GM19328 (cell line): ENCODE data around the gene GPR68.
"Not testable (repeated sequence)": the region's sequence is repeated elsewhere in the genome, so short reads cannot be mapped to it uniquely, and the experiment has no call there.

Experiments
- ATAC-seq: cut with Tn5 transposase; IDR thresholded peaks from one replicate; pipeline ENCODE4 v1.9.1; 2021; ENCODE audit warnings: mild to moderate bottlenecking, moderate library complexity; ENCODE audit not compliant: unreplicated experiment

GPR68 gene

DNA sequence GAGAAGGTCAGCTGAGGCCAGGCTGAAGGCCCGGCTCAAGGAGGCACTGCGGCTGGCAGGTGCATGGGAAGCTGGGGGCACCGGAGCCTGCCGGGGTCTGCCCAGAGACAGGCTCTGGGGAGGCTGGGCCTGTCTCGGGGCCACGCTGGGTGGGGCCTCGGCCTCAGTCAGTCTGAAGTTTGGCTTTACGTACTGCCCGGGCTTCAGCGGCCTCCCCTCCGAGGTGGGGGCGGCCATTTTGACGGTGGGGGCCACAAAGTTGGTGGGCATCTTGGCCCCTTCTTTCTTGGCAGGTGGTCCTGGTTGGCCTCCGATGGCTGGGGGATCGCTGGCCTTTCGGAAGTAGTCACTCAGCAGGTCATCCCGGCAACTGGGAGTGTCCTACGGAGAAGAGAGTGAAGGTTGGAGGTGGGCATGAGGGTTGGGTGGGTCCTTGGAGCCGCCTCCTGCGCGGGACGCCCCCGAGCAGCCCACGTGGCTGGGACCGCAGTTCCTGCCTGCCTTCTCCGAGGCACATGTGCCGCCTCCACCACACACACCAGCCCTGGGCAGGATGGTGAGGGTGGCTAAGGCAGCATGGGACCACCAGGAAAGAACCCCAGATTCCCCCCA, 28.9 kb upstream of the GPR68 start:
- no peak for ATAC-seq

- ATAC-seq, result no peak
Measured at GRCh38 chr14:91272341-91273272, 28.1 kb upstream of the GPR68 start.

- no peak for ATAC-seq
Measured at GRCh38 chr14:91271639-91272038, 27.1 kb upstream of the GPR68 start.

DNA sequence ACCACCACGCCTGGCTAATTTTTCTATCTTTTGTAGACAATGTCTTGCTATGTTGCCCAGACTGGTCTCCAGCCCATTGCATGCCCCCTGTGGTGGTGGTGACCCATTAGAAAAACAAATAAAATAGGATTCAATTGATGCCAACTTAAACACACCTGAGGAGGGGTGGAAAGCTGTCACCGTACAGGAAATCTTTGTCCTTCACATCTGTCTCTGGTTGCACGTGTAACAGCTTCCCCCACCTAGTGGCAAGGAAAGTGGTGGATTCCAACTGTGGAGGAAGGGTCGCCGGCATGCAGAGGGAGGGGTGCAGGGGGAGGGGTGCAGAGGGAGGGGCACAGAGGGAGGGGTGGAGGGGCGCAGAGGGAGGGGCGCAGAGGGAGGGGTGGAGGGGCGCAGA, 26.1 kb upstream of the GPR68 start:
- no peak for ATAC-seq

DNA sequence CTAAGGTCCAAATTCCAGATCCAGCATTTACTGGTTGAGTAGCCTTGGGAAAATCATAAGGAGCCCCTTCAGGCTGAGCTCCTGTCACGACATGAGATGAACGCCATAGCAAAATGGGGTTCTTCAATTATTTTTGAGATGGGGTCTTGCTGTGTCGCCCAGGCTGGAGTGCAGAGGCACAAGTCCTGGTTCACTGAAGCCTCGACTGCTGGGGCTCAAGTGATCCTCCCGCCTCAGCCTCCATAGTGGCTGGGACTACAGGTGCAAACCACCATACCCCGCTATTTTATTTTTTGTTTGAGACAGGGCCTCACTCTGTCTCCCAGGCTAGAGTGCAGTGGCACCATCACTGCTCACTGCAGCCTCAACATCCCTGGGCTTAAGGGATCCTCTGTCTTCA, 25.7 kb upstream of the GPR68 start:
- no peak for ATAC-seq

DNA sequence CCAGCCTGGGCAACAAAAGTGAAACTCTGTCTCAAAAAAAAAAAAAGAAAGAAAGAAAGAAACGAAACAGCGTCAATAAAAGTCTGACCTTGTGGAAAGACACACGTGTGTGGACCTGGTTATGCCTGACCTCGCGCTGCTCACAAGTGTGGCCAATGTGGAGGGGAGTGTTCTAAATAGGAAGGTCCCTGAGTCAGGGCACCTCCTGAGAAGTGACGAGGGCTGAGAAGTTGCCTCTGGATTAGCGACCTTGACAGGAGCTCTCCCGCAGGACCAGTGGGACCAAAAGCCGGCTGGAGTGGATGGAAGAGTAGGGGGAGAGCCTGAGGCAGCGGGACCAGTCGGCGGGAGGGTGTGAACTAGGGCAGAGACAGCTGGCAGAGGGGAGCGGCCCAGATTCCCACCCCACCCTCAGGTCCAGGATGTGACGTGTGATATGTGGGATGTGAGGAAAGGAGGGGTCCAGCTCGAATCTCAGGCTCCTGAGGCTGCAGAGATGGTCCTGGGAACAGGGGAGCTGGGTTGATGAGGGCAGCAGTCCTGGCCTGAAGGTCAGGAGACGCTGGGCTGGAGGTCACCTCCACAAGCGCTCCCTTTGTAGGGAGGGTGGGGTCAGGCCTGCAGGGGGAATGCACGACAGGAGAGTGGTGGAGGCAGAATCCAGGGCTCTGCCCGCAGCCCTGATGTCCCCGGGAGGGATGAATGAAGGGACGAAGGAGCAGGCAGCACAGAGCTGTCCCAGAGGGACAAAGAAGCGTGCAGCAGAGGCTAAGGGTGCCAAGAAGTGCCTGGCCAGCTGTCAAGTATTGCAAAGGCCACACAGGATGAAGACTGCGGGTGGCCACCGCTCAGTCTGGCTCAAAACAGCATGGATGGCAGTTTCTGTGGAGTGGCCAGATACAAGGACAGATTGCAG, 24.8 kb upstream of the GPR68 start:
- no peak for ATAC-seq

DNA sequence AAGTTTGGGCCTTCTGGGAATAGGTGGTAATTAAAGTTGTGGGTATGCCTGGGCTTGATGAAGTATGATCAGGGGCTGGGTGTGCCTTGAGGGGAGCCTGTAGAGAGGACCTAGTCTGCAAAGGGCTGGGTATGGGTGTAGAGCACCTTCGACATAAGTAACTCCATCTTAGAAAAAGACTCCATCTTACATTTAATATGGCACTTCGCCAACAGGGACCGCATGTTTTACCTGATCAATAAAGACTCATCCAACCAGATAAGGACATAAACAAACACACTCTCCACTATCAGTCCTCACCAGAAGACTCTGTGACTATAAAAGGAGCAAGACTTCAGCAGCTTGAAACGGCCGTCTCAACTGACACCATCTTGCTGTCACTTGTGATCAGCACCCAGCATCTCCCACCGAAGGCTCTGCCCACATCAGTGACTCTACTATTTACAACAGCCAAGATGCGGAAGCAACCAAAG, 23.5 kb upstream of the GPR68 start:
- ATAC-seq, result no peak

GRCh38 chr14:91266276-91266675, 21.8 kb upstream of the GPR68 start:
- not testable (repeated sequence) for ATAC-seq

DNA sequence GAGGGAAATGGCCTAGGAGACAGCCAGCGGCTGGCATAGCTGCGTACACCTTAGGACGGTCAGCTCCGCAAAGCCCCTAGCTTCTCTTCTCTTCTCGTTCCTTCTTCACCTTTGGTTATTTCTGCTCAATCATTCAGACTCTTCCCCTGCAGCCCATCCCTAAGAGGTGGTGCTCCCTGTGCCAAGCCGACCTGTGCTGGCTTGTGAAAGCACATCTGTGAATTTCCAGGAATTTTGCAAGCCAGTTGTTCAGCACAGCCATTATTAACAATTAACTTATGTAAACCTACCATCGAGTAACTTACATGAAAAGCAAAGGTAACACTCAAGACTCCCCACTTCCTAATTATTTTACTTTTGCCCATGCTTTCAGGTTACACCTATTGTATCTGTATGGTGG, 20.9 kb upstream of the GPR68 start:
- no peak for ATAC-seq

- ATAC-seq, result no peak
Measured at GRCh38 chr14:91264151-91265150, 19.9 kb upstream of the GPR68 start.

- no peak for ATAC-seq
Measured at GRCh38 chr14:91263329-91263728, 18.8 kb upstream of the GPR68 start.

DNA sequence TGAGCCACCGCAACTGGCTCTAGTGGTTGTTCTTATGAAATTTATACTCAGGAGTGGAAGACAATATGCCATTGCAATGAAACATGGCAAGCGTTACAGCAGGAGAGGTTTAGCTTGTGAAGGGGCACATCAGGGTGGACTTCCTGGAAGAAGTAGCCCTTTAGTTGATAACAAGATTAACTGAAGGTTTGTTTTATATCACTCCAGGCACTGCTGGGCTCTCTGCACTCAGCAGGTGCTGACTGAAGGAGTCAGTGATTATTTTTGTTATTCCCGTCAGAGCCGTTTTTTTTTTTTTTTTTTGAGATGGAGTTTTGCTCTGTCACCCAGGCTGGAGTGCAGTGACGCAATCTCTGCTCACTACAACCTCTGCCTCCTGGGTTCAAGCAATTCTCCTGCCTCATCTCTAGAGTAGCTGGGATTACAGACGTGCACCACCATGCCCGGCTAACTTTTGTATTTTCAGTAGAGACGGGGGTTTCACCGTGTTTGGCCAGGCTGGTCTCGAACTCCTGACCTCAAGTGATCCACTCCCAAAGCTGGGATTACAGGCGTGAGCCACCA, 17.6 kb upstream of the GPR68 start:
- ATAC-seq, result no peak

DNA sequence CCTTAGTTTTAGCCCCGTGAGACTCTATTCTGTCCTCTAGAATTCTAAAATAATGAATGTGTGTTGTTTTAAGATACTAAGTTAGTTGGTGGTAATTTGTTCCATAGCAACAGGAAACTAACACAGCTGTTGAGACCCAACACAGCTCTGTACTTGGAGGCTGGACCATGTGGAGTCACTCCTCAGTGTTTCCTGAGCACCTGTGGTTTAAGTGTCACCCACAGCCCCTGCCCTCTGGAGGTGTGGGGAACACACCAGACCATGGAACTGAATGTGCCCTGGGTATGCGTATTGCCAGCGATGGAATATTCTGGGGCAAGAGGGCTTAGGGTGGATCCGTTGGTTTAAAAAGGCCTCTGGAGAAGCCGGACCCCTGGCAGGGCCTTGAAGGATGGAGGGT, 16.6 kb upstream of the GPR68 start:
- ATAC-seq, result no peak

DNA sequence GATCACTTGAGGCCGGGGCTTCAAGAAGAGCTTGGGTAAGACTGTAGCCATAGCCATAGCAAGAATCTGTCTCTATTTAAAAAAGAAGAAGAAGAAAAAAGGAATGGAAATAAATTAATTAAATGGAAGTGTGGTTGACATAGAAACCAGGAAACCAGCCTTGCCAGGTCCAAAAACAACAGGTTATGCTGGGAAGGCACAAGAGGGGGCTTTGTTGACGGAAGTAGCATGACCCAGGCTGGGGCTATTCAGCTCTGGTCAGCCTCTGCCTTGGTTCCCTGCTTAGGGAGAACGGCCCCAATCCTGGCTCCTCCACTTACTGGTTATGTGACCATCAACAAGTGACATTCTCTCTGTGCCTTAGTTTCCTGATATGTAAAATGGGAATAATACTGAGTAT, 14.4 kb upstream of the GPR68 start:
- ATAC-seq, result no peak

- no peak for ATAC-seq
Measured at GRCh38 chr14:91258011-91258618, 13.6 kb upstream of the GPR68 start.

DNA sequence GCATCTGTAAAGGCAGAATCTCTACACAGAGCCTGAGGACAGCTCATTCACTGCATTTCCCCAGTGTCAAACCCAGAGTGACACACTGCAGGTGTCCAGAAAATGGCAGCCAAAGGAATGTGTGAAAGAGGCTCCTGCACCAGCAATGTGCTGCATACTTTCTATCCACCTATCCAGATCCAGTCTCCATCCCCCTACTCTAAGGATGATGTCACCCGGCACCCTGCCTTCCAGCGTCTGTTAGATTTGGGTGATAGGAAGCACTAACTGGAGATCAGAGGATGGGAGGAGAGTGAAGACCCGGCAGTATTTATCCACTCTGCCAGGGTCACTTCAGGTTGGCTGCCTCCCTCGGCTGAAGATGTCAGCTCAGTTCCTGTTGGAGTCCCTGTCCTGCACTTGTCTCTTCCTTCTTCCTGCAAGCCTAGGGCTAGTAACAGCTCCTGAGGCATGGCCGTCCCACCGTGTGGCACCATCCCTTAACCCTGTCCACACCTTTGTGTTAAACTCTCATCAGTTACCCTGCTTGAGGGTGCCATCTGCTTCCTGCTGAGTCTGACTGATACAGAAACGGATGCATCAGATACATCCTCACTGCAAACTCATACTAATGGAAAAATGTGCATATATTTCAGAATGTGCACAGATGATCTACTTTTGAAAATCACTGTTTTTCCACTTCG, 13.0 kb upstream of the GPR68 start:
- ATAC-seq, result no peak

GRCh38 chr14:91256661-91257060, 12.2 kb upstream of the GPR68 start:
- ATAC-seq, result no peak

DNA sequence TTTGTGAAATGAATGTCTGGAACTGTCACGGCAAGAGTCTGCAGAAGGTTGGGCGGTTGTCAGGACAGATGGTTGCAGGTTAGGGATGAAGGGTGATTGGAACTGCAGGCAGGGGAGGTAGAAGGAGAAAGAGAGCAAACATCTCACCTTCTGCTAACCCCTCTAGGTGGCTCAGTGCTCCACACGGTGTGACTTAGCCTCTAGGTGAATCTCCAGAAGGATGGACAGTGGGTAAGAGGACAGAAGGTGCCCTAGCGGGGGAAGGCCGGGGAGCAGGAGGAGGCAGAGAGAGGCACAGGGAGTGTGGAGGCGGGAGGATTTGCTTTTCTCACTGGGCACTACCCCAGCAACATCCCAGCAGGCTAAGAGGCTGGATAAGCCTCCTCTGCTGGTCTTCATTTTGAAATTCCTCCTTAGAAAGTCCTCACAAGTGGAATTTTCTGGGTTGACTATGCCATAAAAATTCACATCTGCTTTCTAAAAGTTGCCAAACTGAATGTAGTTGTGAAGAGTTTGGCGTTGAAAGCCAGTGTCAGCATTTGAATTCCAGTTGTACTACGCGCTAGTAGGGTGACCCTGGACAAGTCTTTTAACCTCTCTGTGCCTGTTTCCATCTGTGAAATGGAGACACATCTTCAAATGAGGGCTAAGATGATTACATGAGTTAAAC, 10.7 kb upstream of the GPR68 start:
- no peak for ATAC-seq
